HCT116 (cell line): ENCODE results near the gene TMCO1. TPM values are rescaled to one million over a fixed set of nuclear protein-coding genes. Genes with fewer than 3 reads are reported as not detected.

Source experiments
- ATAC-seq: fragments of 200-7000 bp; cut with Tn5 transposase; 2 replicates; pipeline ENCODE4 v1.9.1; 2020; ENCODE audit warnings: mild to moderate bottlenecking, moderate library complexity
- BruUV-seq: library from RNA; stranded (reverse); fragments of 400-500 nt; replicated peaks from 2 replicates; lab custom pipeline; 2021; lab: Mats Ljungman, UMichigan
- CTCF ChIA-PET: fragments of 300-600 bp; sonication (Branson Sonifier 250); formaldehyde crosslinking; loops from one replicate; lab custom pipeline; 2021; ENCODE audit warnings: antibody characterized with exemption; lab: Charles Lee
- POLR2A ChIA-PET: fragments of 300-600, 350-600 bp; sonication (Branson Sonifier 250); formaldehyde crosslinking; loops from one replicate; lab custom pipeline; 2021; ENCODE audit warnings: antibody characterized with exemption; lab: Charles Lee
- RAD21 ChIA-PET, 2 experiments: fragments of 300-600 bp; sonication (Branson Sonifier 250); formaldehyde crosslinking; loops; one replicate each; lab custom pipeline; 2023; ENCODE audit warnings: low total read pairs in 2 of 2; ENCODE audit not compliant: uncharacterized antibody in 2 of 2, unreplicated experiment in 2 of 2, low non-redundant PET in 1 of 2; lab: Charles Lee
- DNase-seq: peaks from one replicate; pipeline ENCODE4 v3.0.0-alpha.2; 2010; ENCODE audit warnings: low read depth, low spot score
- H2AFZ ChIP-seq: fragments of 200-600 bp; shearing (Covaris generic), sonication (generic); 2 replicates; pipeline ENCODE4 v1.6.1; 2017; ENCODE audit warnings: low read depth, mixed run types, mixed read lengths, antibody characterized with exemption, low read length; ENCODE audit not compliant: poor library complexity, severe bottlenecking
- H3K27ac ChIP-seq: 2 replicates; pipeline ENCODE4 v1.5.1; 2012; ENCODE audit warnings: low read depth, low read length
- H3K27me3 ChIP-seq: fragments of 200-600 bp; sonication (generic); 2 replicates; pipeline ENCODE4 v1.6.1; 2016; ENCODE audit warnings: mixed run types, low read length, mixed read lengths; ENCODE audit not compliant: insufficient read depth
- H3K36me3 ChIP-seq, 2 experiments: fragments of 200-500 bp in 1 of 2; fragments of 200-600 bp in 1 of 2; sonication (Bioruptor generic) in 1 of 2; sonication (generic) in 1 of 2; 2 replicates each; pipeline versions ENCODE4 v1.5.1 to v1.6.1; 2014 to 2016; ENCODE audit warnings: low read length in 2 of 2, inconsistent platforms in 1 of 2, mixed read lengths in 1 of 2, mixed run types in 1 of 2; ENCODE audit not compliant: insufficient read depth in 2 of 2, control insufficient read depth in 1 of 2
- H3K4me1 ChIP-seq, 2 experiments: fragments of 200-600 bp in 1 of 2; sonication (generic) in 1 of 2; 2 replicates each; pipeline versions ENCODE4 v1.5.1 to v1.6.1; 2012 to 2017; ENCODE audit warnings: low read length in 2 of 2, inconsistent platforms in 1 of 2, mild to moderate bottlenecking in 1 of 2, mixed read lengths in 1 of 2, mixed run types in 1 of 2, moderate library complexity in 1 of 2; ENCODE audit not compliant: insufficient read depth in 2 of 2, control insufficient read depth in 1 of 2
- H3K4me2 ChIP-seq: fragments of 200-600 bp; sonication (generic); 2 replicates; pipeline ENCODE4 v1.6.1; 2017; ENCODE audit warnings: mixed run types, low read length, mixed read lengths
- H3K4me3 ChIP-seq, 2 experiments: fragments of 200-600 bp in 1 of 2; sonication (generic) in 1 of 2; replicated peaks in 1 of 2; 2 replicates each; pipeline ENCODE4 v1.5.1; 2011 to 2016; ENCODE audit warnings: low read length in 2 of 2, control low read depth in 1 of 2, low read depth in 1 of 2, mild to moderate bottlenecking in 1 of 2, mixed read lengths in 1 of 2, mixed run types in 1 of 2
- H3K79me2 ChIP-seq: fragments of 200-600 bp; sonication (generic); 2 replicates; pipeline ENCODE4 v1.6.1; 2017; ENCODE audit warnings: mild to moderate bottlenecking, mixed run types, low read length, moderate library complexity, mixed read lengths; ENCODE audit not compliant: insufficient read depth
- H3K9ac ChIP-seq: fragments of 200-600 bp; sonication (generic); 2 replicates; pipeline ENCODE4 v1.6.1; 2016; ENCODE audit warnings: low read length, mixed read lengths
- H3K9me2 ChIP-seq: fragments of 200-600 bp; sonication (generic), shearing (Covaris generic); 2 replicates; pipeline ENCODE4 v1.6.1; 2017; ENCODE audit warnings: mixed run types, mild to moderate bottlenecking, moderate library complexity; ENCODE audit not compliant: insufficient read depth
- H3K9me3 ChIP-seq, 2 experiments: fragments of 200-500 bp in 1 of 2; fragments of 200-600 bp in 1 of 2; sonication (Bioruptor generic) in 1 of 2; sonication (generic) in 1 of 2; 2 replicates each; pipeline ENCODE4 v1.6.1; 2014 to 2017; ENCODE audit warnings: low read length in 2 of 2, mixed read lengths in 2 of 2, inconsistent platforms in 1 of 2, low read depth in 1 of 2, mild to moderate bottlenecking in 1 of 2, mixed run types in 1 of 2, moderate library complexity in 1 of 2; ENCODE audit not compliant: control insufficient read depth in 1 of 2, insufficient read depth in 1 of 2
- H4K20me1 ChIP-seq: fragments of 200-600 bp; sonication (generic), shearing (Covaris generic); 2 replicates; pipeline ENCODE4 v1.6.1; 2017; ENCODE audit warnings: mixed run types, mild to moderate bottlenecking, moderate library complexity; ENCODE audit not compliant: insufficient read depth
- CEBPB ChIP-seq: IDR thresholded peaks from 2 replicates; pipeline ENCODE4 v1.6.1; 2012; ENCODE audit warnings: low read depth
- ELF1 ChIP-seq: IDR thresholded peaks from 2 replicates; pipeline ENCODE4 v1.6.1; 2012; ENCODE audit warnings: low read depth, borderline replicate concordance
- EZH2phosphoT487 ChIP-seq: fragments of 200-600 bp; IDR thresholded peaks from 2 replicates; pipeline ENCODE4 v1.6.1; 2018; ENCODE audit warnings: antibody characterized with exemption, borderline replicate concordance
- FOSL1 ChIP-seq: IDR thresholded peaks from 2 replicates; pipeline ENCODE4 v1.6.1; 2012; ENCODE audit warnings: low read depth
- MAX ChIP-seq: IDR thresholded peaks from 2 replicates; pipeline ENCODE4 v1.6.1; 2012
- POLR2A ChIP-seq: IDR thresholded peaks from 2 replicates; pipeline ENCODE4 v1.7.0; 2011; ENCODE audit warnings: borderline replicate concordance; ENCODE audit not compliant: insufficient read depth, insufficient read length; ENCODE audit errors: extremely low read depth
- RAD21 ChIP-seq: IDR thresholded peaks from 2 replicates; pipeline ENCODE4 v1.6.1; 2012; ENCODE audit warnings: low read depth, mild to moderate bottlenecking
- SIN3A ChIP-seq: IDR thresholded peaks from 2 replicates; pipeline ENCODE4 v1.6.1; 2012; ENCODE audit warnings: low read depth
- SP1 ChIP-seq: IDR thresholded peaks from 2 replicates; pipeline ENCODE4 v1.6.1; 2012; ENCODE audit warnings: low read depth
- intact Hi-C: fragments of 100-400 bp; cut with micrococcal nuclease; formaldehyde crosslinking; loops from 2 replicates; pipeline ENCODE4 v1.10.0; 2022
- total RNA-seq: library from RNA; stranded (reverse); gene quantifications from one replicate; pipeline ENCODE4 v1.2.1, GENCODE V29; 2021; ENCODE audit not compliant: unreplicated experiment
- TF ChIP-seq, protein P1 (sequence below), 3 experiments: fragments of 200-600 bp in 1 of 3; sonication (generic) in 1 of 3; IDR thresholded peaks in 2 of 3; conservative IDR thresholded peaks in 1 of 3; 2 replicates each; pipeline ENCODE4 v1.5.1; 2012 to 2017; ENCODE audit warnings: low read depth in 2 of 3, low read length in 2 of 3, antibody characterized with exemption in 1 of 3, borderline replicate concordance in 1 of 3, control low read depth in 1 of 3, mild to moderate bottlenecking in 1 of 3, mixed read lengths in 1 of 3, mixed run types in 1 of 3, moderate library complexity in 1 of 3; ENCODE audit not compliant: insufficient read depth in 1 of 3

The TMCO1 gene
- total RNA-seq, 1 experiment from 2014 or later, result 61.2 TPM

GRCh38 chr1:165688046-165688445, 80.6 kb downstream of the TMCO1 start:
- ATAC-seq, result no peak
- ChIA-PET RAD21 (no interaction called here), POLR2A (no interaction called here), CTCF (no interaction called here)
- intact Hi-C loops, result no loop called here
- no peak overlapping the region for H3K9ac ChIP-seq
- no TSS peak for BruUV-seq
- H3K27me3 ChIP-seq, result no peaks in the 10 kb centered on the region
- no peaks in the 10 kb centered on the region for H3K9me3 ChIP-seq
- H4K20me1 ChIP-seq, result peaks cover 5% of the 10 kb centered on the region; the same call in 1 of the 2 replicates
- H3K4me3 ChIP-seq, result no peak overlapping the region
- H3K27ac ChIP-seq, result no peak overlapping the region
- H3K79me2 ChIP-seq, result peaks cover 45% of the 10 kb centered on the region
- H3K36me3 ChIP-seq, result 0 out of 4 replicates have a peak, but pooled peaks cover 0 to 7% of the 10 kb centered on the region in 2 experiments
- no peak for DNase-seq
- H3K9me2 ChIP-seq, result no peaks in the 10 kb centered on the region
- no peaks in the 10 kb centered on the region for H3K4me1 ChIP-seq
- H3K4me2 ChIP-seq, result no peak overlapping the region
- TF ChIP-seq CEBPB, result no peak
- no peak for TF ChIP-seq POLR2A
- TF ChIP-seq EZH2phosphoT487, result no peak
- no peak for TF ChIP-seq MAX
- no peak for TF ChIP-seq ELF1
- no peak for TF ChIP-seq RAD21
- no peak for TF ChIP-seq FOSL1
- TF ChIP-seq SP1, result no peak
- TF ChIP-seq SIN3A, result no peak
- TF ChIP-seq, protein P1, sequence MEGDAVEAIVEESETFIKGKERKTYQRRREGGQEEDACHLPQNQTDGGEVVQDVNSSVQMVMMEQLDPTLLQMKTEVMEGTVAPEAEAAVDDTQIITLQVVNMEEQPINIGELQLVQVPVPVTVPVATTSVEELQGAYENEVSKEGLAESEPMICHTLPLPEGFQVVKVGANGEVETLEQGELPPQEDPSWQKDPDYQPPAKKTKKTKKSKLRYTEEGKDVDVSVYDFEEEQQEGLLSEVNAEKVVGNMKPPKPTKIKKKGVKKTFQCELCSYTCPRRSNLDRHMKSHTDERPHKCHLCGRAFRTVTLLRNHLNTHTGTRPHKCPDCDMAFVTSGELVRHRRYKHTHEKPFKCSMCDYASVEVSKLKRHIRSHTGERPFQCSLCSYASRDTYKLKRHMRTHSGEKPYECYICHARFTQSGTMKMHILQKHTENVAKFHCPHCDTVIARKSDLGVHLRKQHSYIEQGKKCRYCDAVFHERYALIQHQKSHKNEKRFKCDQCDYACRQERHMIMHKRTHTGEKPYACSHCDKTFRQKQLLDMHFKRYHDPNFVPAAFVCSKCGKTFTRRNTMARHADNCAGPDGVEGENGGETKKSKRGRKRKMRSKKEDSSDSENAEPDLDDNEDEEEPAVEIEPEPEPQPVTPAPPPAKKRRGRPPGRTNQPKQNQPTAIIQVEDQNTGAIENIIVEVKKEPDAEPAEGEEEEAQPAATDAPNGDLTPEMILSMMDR (IDR thresholded peaks at IDR 0.05 in 2 of 3, conservative IDR thresholded peaks at IDR 0.05 in 1 of 3; ENCODE audit: borderline replicate concordance in 1 of 3, insufficient read depth in 1 of 3, low read depth in 2 of 3, low read length in 2 of 3), result no peak
- no peak overlapping the region for H2AFZ ChIP-seq
